GM12872 (cell line): Measurements from ENCODE around the gene RAB41.

Source experiments
- TF ChIP-seq, protein P1 (sequence below): IDR thresholded peaks from 3 replicates; pipeline ENCODE4 v1.5.1; 2011; ENCODE audit warnings: low read depth, mild to moderate bottlenecking, low read length, moderate library complexity; ENCODE audit not compliant: insufficient read depth

The RAB41 gene

DNA sequence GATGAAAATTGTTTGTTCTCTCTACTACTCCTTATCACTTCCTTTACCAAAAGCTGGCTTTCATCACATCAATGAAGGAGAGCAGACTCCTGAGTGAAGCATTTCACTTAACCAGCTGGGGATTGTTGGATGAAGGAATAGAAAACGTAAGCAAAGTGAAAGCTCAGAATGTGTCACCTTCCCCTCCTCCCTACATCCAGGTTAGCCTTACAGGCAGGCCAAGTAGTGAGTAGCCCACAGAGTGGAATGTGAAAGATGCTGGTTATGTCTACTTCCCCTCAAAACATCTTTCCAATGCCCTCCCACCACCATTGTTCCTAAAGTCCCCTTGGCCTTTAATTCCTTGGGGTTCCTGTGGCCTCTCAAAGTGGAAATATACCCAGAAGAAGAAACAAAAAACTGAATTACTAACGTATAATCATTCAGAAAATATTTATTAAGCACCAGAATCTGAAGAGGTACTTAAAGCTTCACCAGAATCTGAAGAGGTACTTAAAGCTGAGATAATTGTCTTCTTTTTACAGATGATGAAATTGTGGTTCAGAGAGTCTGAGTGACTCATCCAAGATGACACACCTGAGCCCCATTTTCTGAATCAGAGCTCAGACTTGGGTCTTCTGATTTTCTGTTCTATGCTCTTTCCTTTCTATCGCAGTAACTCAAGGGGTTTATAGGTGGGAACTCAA is 28.5 kb upstream of the RAB41 start:
- TF ChIP-seq, protein P1, sequence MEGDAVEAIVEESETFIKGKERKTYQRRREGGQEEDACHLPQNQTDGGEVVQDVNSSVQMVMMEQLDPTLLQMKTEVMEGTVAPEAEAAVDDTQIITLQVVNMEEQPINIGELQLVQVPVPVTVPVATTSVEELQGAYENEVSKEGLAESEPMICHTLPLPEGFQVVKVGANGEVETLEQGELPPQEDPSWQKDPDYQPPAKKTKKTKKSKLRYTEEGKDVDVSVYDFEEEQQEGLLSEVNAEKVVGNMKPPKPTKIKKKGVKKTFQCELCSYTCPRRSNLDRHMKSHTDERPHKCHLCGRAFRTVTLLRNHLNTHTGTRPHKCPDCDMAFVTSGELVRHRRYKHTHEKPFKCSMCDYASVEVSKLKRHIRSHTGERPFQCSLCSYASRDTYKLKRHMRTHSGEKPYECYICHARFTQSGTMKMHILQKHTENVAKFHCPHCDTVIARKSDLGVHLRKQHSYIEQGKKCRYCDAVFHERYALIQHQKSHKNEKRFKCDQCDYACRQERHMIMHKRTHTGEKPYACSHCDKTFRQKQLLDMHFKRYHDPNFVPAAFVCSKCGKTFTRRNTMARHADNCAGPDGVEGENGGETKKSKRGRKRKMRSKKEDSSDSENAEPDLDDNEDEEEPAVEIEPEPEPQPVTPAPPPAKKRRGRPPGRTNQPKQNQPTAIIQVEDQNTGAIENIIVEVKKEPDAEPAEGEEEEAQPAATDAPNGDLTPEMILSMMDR: no peak

DNA sequence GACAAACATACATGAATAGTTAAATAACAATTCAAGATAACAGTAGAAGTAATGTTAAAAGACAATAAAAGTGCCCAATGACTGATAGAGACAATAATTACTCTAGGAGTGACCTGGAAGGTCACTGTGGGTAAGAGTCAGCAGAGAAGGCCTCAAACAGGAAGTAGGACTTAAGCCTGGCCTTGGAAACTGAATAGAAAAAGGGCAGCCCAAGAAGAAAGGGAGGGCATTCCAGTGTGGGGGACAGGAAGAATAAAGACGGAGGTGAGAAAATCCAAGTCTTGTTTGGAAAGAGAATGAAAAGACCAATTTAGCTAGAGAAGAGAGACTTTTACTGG is 27.9 kb upstream of the RAB41 start:
- TF ChIP-seq, protein P1: no peak

DNA sequence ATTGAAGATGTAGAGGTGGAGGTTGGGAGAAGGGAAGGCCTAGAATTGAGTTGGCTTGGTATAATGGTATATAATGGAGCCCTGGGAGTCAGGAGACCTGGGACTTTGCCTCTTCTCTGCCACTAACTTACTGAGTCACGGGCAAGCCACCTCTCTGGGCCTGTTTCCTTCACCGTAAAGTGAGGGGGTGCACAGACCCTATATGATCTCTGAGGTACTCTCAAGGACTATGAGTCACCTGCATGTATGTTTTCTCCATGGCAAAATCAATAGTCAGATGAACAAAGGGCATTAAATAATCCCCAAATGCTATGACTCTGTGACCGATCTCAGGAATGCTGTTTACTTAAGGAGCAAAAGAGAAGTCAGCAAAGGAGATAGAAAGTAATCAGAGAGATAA is 27.1 kb upstream of the RAB41 start:
- TF ChIP-seq, protein P1: no peak

DNA sequence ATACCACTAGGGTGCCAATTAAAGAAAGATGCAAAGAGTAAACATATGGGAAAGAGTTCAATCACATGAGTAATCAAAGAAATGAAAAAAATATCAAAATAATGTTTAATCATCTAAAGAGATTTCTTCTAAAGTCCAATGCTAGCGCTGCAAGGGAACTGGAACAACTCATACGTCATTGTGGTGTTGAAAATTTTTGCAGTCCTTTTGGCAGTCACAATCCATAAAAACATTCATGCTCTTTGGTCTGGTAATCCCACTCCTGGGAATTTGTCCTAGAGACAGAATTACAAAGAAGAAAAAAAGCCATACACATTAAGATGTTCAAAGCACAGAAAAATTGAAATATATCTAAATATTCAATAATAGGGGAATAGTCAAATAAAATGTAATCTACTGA is 26.5 kb upstream of the RAB41 start:
- TF ChIP-seq, protein P1: no peak

DNA sequence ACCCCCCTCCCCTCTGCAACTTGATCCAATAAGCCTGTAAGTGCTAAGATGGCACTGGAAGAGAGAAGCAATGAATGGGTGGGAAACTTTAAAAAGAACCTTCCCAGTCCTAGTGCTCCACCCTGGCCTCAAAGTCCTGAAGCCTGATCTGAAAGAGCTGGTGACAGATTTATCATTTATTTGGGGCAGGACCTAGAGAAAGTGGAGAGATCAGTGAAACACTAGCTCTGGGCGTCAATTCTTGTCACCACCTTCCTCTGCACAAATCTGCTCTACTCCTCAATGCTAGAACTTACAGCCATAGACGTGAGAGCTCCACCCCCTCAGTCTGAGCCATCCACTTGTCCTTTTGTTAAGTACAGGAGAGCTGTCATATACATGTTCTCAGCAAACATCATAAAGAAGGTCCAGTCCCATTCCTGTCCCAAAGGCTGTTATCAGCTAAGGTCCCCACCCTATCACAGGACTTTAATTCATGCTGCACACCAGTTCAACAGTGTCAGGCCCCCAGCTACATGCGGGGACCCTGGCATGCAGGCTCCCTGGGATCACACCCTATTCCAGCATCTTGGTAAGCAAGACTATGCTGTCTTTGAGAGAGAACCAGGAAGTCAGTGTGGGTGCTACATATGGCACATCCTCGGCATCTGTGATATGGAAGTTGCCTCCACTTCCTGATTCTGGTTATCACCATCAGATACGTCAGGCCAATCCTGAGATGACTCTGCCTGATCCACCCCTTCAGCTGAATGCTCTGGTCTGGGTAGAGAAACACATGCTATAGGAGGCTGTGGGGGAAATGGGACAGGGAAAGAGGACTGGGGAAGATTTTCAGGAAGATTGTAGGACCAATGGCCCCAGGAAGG is 24.3 kb upstream of the RAB41 start:
- TF ChIP-seq, protein P1: no peak

DNA sequence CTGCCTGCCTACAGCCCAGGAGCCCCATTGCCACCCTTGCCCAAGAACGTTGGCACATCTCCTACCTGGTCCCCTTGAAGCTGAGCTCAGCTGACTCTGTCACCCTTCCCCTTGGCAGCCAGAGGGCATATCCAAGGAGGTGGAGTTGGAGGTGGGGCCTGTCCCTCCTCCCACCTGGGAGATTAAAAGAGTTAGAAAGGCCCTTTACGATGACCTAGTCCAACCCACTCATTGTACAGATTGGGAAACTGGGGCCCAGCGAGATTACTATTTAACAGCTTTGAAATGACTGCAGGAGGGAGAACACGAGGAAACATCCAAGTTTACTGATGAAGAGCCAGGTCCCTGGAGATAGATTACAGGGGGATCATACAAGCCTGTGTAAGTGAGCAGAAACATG is 21.9 kb upstream of the RAB41 start, which contains the start of gene P2RY4:
Gene P2RY4 (minus strand): TSS at position 101 of the 400 bp plus-strand sequence. CDS start 580 bp downstream, outside the sequence.
- TF ChIP-seq, protein P1: no peak

DNA sequence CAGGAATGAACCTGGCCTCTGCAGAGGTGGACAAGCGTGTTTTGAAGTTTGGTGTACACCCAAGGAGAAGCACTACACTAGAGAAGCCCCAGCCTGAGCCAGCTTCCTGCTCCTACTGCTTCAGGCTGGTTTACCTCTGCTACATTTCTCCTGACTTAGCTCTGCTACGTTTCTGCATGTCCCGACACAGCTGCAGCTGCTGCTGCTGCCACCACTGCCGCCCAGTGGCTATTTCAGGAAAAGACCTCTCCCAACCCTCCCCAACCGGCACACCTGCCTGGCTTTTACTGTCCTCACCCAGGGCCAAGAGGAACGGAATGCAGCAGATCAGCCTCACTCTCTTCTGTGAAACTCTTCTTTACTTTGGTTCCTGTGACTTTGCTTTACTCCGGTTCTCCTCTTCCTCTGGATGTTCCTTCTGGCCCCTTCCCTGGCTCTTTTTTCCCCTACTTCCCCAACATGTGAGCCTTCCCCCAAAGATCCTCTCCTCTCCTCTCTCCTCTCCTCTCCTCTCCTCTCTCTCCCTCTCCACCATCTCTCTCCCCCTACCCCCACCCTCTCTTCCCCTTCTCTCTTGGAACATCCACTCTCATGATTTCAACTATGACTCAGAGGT is 18.9 kb upstream of the RAB41 start:
- TF ChIP-seq, protein P1: peak; percentile 65
